ENCODE data around the gene FHL3. TPM values are rescaled to one million over a fixed set of nuclear protein-coding genes. Genes with fewer than 3 reads are reported as not detected.

The FHL3 gene
- total RNA-seq, 2 donors from 2014 or later, result 7.3 to 7.8 TPM

DNA sequence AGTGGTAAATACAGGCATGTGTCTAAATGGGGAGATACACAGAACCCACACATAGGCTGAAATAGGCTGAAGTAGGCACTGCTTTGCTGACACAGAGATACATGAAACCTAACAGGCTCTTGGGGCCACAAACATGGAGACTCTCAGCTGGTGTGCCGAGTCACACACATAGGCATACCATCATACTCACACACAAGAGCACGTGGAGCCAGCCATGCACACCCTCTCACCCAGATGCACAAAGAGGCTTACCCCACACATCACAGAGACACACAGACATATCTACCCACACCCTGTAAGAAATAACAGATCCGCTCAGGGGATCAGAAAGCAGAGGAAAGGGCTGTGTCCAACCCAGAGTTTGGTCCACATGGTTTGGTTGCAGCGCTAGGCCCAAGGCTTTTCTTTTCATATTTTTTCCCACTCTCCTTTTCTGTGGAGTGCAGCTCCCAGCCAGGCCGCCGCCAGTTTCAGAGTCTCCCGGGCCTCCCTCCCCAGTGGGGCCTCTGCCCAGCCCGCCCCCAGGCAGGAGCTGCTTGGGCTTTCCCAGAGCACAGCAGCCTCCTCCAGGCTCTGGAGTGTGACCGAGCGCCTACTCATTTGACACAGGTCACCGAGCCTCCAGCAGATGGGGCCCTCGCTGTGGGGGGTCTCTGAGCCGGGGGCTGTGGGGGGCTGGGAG is 45.2 kb upstream of the FHL3 start:
- intact Hi-C loops (cut with DNase I), result no loop called here
- DNase-seq (no peak), ATAC-seq (no peak)
- Histone ChIP-seq H3K36me3 (replicated peaks in 1 of 2; ENCODE audit: insufficient read depth in 1 of 2, low read depth in 2 of 2) (no peaks in the 10 kb centered on the region), H3K27ac (no peak overlapping the region), H3K27me3 (peaks cover 0 to 4% of the 10 kb centered on the region in 2 donors), H3K9me3 (no peaks in the 10 kb centered on the region), H3K4me3 (no peak overlapping the region), H3K4me1 (peaks cover 13% of the 10 kb centered on the region)
- TF ChIP-seq POLR2A (IDR thresholded peaks at IDR 0.05), result no peak
- TF ChIP-seq, protein P1, sequence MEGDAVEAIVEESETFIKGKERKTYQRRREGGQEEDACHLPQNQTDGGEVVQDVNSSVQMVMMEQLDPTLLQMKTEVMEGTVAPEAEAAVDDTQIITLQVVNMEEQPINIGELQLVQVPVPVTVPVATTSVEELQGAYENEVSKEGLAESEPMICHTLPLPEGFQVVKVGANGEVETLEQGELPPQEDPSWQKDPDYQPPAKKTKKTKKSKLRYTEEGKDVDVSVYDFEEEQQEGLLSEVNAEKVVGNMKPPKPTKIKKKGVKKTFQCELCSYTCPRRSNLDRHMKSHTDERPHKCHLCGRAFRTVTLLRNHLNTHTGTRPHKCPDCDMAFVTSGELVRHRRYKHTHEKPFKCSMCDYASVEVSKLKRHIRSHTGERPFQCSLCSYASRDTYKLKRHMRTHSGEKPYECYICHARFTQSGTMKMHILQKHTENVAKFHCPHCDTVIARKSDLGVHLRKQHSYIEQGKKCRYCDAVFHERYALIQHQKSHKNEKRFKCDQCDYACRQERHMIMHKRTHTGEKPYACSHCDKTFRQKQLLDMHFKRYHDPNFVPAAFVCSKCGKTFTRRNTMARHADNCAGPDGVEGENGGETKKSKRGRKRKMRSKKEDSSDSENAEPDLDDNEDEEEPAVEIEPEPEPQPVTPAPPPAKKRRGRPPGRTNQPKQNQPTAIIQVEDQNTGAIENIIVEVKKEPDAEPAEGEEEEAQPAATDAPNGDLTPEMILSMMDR (IDR thresholded peaks at IDR 0.05), result no peak
- 57 to 73% methylated on average over 7 to 10 of the region's 13 CpGs for WGBS, 2 donors

DNA sequence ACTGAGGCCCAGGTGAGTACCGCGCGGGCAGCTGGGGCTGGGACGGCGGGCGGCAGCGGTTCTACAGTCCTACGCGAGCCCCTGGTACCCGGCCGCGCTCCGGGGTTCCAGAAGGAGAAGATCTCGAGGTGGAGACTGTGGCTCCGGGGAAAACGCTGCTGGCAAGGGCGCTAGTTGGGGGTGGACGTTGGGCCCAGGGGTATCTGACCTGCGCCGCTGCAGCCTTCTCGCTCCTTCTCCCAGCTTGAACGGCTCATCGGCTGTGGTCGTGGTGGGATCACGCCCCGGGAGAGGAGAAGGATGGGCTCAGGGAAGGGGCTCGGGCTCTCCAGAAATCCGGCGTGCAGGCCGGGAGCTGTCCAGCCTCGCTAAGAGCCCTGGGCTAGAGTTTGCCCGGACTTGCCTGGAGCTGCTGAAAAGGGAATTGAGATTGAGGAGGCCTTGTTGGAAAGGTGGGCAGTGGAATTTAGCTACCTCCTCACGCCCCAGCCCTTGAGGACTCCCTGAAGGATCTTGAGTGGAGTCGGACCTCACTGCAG is 42.4 kb upstream of the FHL3 start:
- no peak for ATAC-seq
- DNase-seq, result no peak
- H3K27me3 ChIP-seq, result peaks cover 0 to 29% of the 10 kb centered on the region in 2 donors
- intact Hi-C loops (cut with DNase I), result no loop called here
- TF ChIP-seq, protein P1 (IDR thresholded peaks at IDR 0.05), result no peak
- no peak for TF ChIP-seq POLR2A (IDR thresholded peaks at IDR 0.05)
- WGBS, 2 donors, result 20 to 22% methylated on average over 9 to 26 of the region's 34 CpGs
- H3K4me3 ChIP-seq, result peak overlapping the region; percentile 39 to 47
- no peaks in the 10 kb centered on the region for H3K36me3 ChIP-seq (replicated peaks in 1 of 2; ENCODE audit: insufficient read depth in 1 of 2, low read depth in 2 of 2)
- H3K4me1 ChIP-seq, result peaks cover 27% of the 10 kb centered on the region
- peak overlapping the region in 2 of 4 donors; percentile 35 to 49 for H3K27ac ChIP-seq
- no peaks in the 10 kb centered on the region for H3K9me3 ChIP-seq

DNA sequence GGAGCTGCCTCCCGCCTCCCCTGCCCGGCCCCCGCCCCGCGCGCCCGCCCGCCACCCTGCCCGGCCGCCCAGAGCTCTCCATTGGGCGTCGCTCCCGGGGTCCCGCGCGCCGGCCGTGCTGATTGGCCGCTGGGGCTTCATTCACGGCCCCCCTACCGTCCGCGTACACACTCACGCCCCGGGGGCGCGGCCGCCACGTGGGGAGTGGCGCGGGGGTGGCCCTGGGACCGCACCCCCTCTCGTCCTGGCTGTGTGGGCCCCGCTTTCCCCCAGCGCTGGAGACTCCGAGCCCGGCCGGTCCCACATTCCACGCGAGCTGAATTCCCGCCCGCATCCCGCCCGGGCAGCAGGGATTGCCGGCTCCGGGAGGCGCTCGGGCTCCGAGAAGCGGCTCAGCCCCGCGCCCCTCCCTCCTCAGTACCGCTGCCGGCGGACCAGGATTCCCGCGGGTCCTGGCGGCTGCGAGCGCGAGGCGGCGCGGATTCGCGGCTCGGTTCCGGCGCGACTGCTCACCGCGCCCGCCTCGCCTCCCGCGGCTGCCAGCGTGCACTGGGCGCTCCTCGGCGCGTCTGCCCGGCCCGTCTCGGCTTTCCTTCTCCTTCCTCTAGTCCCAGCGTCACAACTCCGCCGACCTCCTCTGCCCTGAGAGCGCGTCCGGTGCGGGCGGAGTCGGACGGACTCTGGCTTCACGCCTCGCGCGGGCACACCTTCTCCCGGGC is 41.7 kb upstream of the FHL3 start:
- Histone ChIP-seq H3K36me3 (replicated peaks in 1 of 2; ENCODE audit: insufficient read depth in 1 of 2, low read depth in 2 of 2) (no peaks in the 10 kb centered on the region), H3K4me1 (peaks cover 27% of the 10 kb centered on the region), H3K9me3 (no peaks in the 10 kb centered on the region), H3K4me3 (peak overlapping the region; percentile 39 to 47), H3K27me3 (peaks cover 0 to 29% of the 10 kb centered on the region in 2 donors), H3K27ac (peak overlapping the region in 2 of 4 donors; percentile 35 to 49)
- TF ChIP-seq, protein P1 (IDR thresholded peaks at IDR 0.05), result no peak
- no peak for TF ChIP-seq POLR2A (IDR thresholded peaks at IDR 0.05)
- DNase-seq (peak; percentile 72 to 84 (median 78)), ATAC-seq (peak; percentile 91)
- 0% methylated on average over 20 to 69 of the region's 99 CpGs for WGBS, 2 donors
- intact Hi-C loops (cut with DNase I), result no loop called here

DNA sequence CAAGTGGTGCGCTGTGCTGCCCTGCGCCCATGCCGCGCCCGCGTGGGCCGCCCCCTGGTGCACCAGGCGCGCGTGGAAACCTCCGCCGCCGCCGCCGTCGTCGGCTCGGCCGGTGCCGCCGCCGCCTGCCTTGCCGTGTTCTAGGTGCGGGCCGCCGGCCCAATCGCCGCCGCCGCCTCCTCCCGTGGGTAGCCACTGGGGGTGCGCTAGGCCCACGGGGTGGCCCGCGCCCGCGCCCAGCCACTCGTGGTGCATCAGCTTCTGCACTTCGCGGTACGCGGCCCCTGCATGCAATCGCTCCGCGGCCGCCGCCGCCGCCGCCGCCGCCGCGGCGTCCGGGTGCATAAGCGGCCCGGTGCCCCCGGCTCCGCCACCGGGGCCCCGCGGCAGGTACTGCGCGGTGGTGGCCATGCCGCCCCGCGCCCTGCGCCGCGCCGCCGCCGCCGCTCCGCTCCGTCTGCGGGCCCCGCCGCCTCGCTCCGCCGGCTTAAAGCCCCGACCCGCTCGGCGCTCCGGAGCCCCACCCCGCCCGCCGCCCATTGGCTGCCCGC is 41.1 kb upstream of the FHL3 start, which contains the start of gene POU3F1:
TSS of gene POU3F1 (minus strand) at position 461 of the 551 bp plus-strand sequence. CDS start at position 411, 50 bp downstream.
- ATAC-seq, result peak; percentile 4
- no peak for TF ChIP-seq POLR2A (IDR thresholded peaks at IDR 0.05)
- TF ChIP-seq, protein P1 (IDR thresholded peaks at IDR 0.05), result no peak

More for the DNA sequence above, 41.1 kb upstream of the FHL3 start, which contains the start of gene POU3F1:
- intact Hi-C loops (cut with DNase I), result no loop called here
- no peaks in the 10 kb centered on the region for H3K36me3 ChIP-seq (replicated peaks in 1 of 2; ENCODE audit: insufficient read depth in 1 of 2, low read depth in 2 of 2)
- no peak for DNase-seq
- H3K4me3 ChIP-seq, result peak within 1 kb of the TSS; percentile 39 to 47
- peak within 1 kb of the TSS in 2 of 4 donors; percentile 35 to 49 for H3K27ac ChIP-seq
- peaks cover 27% of the 10 kb centered on the region for H3K4me1 ChIP-seq
- H3K9me3 ChIP-seq, result no peaks in the 10 kb centered on the region
- 3 to 9% methylated on average over 7 to 10 of the region's 92 CpGs for WGBS, 2 donors
- H3K27me3 ChIP-seq, result peaks cover 0 to 29% of the 10 kb centered on the region in 2 donors

Data from body of pancreas (tissue), 4 donors.